HG03159 (cell line): ENCODE results near the gene AOC1.
"Not testable (repeated sequence)": the region's sequence is repeated elsewhere in the genome, so short reads cannot be mapped to it uniquely, and the experiment has no call there.

ENCODE experiments used
- ATAC-seq: cut with Tn5 transposase; IDR thresholded peaks from one replicate; pipeline ENCODE4 v1.9.1; 2021; ENCODE audit warnings: mild to moderate bottlenecking, moderate library complexity; ENCODE audit not compliant: unreplicated experiment

Gene AOC1

DNA sequence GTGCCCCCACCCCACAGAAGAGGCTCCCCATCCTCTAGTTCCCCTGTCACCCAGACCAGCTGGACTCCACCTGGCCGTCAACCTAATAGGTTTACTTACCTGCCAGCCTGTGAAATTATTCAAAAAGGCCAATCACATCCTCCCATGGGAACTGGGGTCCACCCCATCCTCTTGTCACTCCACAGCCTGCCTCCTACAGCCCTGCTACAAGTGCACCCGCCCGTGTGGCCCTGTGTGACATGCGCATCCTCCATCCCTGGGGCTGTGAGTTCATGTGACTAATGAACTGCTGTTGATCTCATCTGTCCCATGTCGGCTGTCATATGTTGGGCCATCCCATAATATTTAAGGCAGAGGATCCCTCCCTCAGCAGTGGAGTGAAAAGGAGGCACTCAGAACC is 39.4 kb downstream of the AOC1 start:
- ATAC-seq, result no peak

DNA sequence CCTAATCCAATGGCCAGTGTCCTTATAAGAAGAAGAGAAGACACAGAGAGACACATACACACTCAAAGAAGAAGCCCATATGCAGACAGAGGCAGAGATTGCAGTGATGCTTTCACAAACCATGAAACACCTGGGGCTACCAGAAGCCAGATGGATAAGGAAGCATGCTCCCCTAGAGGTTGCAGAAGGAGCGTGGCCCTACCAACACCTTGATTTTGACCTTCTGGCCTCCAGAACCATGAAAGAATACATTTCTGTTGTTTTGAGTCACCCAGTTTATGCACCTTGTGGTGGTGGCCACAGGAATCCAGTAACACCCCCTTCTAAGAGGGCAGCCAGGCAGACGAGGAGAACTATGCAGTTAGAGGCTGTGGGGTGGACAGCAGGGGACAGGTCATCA is 43.5 kb downstream of the AOC1 start:
- ATAC-seq, result no peak

DNA sequence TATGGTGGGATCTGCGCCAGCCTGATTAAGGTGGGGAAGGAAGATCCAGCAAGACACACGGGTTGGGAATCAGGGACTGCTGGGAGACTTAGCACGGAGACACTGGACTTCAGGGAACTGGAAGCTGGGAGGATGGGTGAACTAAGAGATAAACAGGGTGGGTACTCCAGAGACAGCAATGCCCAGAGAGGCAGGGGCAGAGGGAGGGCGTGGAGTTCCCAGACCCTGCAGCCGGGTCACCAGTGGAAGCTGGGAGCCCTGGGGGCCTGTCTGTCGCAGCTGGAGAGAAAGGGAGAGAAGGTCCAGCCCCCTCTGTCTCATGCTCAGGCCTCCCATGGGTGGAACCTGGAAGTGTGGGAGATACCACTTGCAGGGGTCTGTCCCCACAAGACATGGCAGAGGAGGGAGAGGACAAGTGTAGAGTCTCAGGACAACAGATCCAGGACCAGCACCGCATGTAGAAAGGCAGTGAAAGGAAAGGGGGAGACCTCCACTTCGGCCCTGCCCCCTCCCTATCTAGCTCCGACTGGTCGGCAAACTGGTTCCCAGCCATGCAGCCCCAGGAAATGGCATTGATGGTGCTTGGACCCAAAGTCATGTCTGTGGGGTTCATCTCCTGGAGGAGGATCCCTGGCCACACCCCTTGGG is 44.4 kb downstream of the AOC1 start:
- no peak for ATAC-seq

DNA sequence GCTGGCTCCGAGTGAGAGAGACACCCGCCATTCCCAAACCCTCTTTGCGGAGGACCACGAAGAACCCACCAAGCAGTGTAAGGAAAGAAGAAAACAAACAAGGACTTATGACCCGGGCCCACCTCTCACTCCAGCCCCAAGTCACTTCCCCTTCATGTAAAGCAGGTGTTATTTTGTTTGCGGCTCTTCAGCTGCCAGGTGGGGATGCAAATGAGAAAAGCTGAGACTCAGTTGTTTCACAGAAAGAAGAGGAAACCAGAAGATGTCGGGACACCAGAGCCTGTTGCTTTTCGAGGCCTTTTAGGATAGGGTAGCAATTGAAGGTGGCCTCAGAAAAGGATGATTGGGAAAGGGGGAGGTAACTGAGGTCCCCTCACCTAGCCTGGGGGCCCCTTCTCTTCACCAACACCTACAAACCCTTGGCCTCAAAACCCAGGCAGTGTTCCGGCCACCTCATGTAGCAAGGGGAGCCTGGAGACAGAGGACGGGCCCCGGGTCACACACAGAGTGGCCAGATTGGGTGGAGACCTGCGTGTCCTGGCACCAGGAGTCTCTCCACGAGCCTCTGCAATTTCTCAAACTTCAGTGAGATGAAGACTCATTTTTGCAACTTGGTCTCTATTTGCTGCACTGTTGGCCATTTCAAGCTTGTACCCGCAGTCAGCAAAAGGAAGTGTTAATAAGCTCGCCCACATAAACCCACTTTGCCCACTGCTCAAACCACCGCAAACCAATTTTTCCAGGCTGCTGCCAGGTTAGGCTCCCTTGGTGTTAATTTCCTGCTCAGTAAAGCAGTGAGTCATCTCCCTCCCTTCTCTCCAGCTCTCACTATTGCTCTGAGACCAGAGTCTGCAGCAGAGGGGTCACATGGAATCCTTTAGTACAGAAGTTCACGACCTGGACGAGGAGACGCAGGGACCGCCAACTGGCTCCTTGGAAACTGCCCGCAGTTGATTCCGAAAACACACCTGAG is 45.5 kb downstream of the AOC1 start:
- ATAC-seq, result peak; percentile 72

DNA sequence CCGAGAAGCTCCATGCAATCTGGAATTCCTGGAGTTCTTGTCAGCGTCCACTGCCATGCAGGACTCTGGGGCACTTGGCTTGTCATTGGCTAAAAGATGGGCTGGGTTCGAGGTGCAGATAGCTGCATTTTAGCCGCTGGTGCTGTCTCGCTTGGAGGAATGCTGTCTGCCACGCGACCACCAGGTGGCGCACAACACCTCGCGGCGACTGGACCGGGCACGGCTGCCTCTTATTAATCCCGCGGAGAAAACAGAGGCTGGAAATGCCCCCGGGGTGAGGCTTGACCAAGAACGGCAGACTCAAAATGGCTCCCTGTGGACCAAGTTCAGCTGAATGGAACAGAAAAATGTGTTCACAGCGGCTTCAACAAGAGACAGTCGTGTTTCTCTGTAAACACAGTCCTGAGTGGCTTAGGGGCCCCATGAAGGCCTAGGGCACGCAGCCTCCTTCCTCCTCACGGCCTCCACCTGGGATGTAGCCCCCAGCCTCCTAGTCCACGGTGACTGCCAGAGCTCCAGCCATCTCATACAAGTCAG is 46.2 kb downstream of the AOC1 start:
- ATAC-seq, result peak; percentile 51

DNA sequence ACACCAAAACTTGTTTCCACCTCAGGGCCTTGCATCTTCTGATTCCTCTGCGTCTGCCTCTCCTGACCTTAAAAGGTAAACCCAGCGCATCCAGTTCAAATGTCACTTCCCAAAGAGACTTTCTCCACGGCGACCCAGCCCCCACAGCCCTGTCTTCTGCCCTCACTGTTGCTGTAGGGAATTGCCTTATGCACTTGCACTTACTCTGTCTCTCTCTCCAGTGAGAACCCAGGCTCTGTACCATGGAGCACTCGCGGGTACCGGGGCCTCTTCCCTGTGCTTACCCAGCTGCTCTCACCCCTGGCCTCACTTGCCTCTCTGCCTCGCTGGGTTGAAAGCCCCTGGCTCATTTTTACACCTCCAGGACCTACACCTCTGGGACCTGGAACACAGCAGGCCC is 48.4 kb downstream of the AOC1 start:
- ATAC-seq, result no peak

DNA sequence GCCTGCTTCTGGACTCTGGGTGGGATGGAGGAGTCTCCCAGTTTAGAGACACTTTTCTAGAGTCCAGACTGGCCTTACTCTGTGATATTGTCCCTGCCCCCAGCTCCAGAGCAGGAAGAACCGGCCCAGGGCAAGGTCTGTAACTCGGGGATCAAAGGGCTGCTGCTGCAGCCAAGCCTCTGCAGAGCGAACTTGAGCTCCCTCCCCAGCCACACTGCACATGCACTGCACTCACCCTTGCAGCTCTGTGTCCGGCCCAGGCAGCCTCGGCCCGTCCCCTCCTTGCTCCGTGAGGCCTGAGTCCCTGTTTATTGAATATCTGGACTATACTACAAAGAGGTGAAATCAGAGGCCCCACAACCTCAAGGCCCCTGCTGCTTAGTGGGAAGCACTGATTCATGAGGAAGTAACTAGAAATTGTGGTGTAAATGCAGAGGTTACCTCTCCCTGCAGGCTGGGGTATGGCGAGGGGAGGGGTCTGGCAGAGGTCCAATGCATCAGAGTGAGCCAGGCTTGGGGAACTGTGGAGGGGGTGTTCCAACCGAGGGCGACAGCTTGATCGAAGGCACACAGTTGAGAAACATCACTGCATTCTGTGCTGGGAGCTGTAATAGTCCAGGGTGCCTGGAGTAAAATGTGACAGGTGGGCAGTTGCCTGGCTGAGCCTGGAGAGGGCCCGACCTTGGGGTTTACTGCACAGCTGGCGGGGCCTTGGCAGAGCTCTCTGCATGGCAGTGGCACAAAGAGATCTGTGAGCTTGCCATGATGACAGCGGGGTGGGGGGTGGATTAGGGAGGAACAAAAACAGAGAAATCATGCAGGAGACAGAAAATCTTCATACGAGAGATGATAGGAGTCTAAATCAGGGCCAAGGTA is 49.1 kb downstream of the AOC1 start:
- no peak for ATAC-seq

DNA sequence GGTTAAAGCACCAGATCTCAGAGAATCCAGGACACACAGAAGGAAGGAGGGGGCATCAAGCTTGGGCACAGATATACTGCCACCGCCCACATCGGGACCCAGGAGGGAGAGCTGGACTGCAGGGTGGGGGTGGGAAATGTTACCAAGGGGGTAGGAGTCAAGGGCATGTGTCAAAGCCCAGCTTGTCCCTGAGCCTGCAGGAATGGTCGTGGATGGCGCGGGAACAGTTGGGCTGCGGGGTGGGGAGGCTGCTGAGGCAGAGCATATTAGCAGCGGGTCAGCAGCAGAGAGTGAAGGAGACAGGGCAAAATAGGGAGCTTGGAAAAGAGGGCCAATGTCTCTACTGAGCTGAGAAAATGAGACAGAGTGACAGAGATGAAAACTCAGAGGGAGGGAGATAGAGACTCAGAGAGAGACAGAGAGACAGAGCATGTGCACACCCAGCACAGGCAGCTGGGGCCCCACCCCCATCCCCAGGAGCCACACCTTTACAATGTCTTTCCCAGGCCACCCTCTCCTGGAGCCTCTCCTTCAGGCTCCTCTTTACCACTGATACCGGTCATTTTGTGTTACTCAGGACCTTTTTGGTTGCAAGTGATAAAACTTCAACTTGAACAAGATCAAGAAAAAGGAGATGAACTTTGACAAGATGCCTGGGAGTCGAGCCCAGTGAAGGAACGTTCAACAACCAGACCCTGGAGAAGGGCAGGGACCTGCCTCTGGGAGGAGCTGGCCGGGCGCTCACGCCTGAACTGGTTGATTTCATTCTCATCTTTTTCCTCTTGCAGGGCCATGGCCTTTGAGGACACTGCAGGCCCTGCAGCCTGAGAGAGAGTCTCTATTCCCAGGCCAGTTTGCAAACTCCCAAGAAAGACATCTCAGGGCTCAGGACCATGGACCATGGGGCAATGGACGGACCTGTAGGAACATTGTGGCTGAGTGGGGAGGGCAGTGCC is 50.0 kb downstream of the AOC1 start:
- ATAC-seq, result no peak

DNA sequence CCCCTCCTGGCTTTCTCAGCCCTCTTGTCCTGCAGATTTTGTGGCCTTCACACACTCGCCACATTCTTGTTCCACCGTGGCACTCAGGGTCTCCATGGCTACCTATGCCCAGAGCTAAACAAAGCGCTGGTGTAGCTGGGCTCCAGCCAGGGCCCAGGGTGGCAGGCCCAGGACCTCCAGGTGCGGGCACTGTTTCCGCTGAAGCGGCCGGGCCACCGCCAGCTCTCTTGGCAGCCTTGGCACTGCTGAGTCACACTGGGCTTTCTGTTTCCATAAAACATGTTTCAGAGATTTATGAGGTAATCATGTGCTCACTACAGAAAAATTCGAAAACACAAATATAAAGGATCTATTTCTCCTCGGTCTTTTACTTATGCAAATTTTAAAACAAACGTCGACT is 51.3 kb downstream of the AOC1 start:
- ATAC-seq, result no peak

DNA sequence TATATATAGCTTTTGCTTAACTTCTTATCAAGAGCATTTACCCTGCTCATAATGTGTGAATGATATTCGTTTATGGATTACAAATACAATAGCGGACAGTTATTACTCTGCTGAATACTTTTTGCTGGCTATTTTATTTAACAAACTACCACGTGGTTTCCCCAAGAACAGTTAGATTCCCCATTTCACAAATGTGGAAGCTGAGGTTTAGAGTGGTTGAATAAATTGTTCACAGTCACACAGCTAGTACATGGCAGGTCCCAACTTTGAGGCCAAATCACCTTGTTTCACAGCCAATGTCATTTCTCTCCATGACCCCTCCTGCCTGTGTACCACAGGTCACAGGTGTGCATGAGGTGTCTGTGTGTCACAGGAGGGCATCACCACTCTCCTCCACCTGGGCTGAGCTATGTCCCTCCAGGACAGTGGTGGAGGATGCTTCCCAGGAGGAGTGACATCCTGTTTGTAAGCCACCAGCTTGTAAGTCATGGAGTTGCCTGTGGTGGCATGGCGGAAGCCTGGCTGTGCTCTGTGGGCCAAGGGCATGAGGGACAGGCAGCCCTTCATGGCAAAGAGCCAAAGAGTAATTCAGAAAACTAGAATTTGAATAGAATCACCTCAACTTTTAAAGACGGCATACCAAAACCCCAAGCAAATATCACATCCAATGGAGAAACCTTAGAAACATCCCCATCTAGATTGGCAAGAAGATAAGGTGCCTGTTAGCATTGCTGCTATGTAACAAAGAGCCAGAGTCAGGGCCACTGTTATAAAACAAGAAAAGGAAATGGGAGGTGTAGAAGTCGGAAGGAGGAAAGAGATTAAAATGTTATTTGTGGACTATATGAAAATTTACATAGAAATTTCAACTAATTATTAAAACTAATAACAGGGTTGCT is 51.9 kb downstream of the AOC1 start:
- no peak for ATAC-seq

DNA sequence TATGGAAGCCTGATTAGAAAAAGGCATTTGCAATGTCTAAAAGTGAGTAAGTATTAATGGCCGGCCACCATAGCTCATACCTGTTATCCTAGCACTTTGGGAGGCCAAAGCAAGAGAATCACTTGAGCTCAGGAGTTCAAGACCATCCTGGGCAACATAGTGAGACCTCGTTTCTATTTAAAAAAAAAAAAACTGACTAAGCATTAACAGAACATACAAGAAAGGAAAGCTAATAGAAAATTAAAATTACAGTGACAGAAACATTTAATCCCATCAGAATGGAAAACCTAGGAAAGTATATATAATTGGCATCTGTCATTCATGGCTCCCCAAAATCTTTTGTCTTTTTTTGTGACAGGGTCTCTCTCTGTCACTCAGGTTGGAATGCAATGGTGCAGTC is 55.9 kb downstream of the AOC1 start:
- no peak for ATAC-seq

DNA sequence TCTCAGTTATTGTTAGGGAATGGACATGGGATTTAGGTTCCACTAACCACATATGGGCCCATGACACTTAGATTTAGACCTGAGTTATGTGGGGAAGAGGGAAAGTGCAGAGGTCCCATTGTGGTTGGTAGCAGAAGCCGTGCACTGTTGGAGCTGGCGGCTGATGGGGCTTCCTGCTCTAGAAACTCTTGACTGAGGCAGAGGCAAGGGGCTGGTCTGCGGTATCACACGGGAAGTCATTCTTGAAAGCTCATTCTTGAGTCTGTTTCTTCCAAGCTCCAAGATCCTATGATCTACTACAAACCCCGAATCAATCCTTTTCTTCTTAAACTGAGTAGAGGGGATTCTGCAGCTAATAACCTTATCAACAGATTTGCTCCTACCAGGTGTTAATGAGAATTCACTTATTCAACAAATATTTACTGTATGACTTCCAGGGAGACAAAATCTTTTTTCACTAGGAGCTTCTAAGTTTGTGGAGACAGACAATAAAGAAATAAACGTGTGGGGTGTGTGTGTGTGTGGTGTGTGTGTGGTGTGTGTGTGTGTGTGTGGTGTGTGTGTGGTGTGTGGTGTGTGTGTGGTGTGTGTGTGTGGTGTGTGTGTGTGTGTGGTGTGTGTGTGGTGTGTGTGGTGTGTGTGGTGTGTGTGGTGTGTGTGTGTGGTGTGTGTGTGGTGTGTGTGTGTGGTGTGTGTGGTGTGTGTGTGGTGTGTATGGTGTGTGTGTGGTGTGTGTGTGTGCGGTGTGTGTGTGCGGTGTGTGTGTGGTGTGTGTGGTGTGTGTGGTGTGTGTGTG is 57.1 kb downstream of the AOC1 start:
- no peak for ATAC-seq

DNA sequence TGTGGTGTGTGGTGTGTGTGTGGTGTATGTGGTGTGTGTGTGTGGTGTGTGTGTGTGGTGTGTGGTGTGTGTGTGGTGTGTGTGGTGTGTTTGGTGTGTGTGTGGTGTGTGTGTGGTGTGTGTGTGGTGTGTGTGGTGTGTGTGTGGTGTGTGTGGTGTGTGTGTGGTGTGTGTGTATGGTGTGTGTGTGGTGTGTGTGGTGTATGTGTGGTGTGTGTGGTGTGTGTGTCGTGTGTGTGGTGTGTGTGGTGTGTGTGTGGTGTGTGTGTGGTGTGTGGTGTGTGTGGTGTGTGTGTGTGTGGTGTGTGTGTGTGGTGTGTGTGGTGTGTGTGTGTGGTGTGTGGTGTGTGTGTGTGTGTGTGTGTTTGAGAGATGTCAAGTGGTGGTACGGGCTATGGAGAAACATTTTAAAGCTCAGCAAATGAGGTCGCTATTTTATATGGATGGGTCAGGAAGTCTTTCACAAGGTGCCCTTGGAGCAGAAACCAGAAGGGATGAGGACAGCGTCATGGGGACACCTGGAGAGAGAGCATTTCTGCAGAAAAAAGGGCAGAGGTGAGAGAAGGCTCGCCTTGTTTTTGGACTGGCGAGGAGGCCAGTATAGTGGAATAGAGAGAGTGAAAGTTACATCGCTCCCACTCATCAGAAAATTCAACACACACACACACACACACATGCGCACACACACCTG is 58.1 kb downstream of the AOC1 start:
- ATAC-seq, result not testable (repeated sequence)

DNA sequence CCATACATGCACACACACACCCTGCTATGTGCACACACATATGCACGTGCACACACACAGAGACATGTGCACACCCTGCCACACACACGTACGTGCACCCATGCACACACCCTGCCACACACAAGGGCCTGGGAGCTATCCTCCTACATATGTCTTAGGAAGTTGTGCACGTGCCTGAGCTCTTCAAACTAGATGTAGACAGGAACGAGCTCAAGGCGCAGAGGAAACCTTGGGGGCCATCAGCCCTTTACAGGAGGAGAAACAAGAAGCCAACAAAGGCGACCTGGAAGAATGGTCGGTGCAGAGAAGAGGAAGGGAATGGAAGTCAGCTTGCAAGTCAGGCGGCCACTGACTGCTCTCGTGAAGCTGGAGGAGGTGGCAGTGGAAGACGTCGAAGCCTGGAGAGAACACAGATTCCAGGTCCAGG is 58.7 kb downstream of the AOC1 start:
- ATAC-seq, result no peak
